A172 (cell line): ENCODE data around the gene SNX13. TPM values are rescaled to one million over a fixed set of nuclear protein-coding genes. Genes with fewer than 3 reads are reported as not detected.

Experiments used
- DNase-seq: peaks from one replicate; pipeline ENCODE4 v3.0.0-alpha.2; 2015; ENCODE audit warnings: low spot score
- total RNA-seq: library from RNA; depleted of rRNA; stranded (reverse); fragments of >200 nt; shearing (Covaris generic); gene quantifications from 2 replicates; pipeline ENCODE4 v1.2.3, GENCODE V29; 2014; rRNA removed

The SNX13 gene
- total RNA-seq, 1 experiment from 2014 or later: 50.4 TPM

DNA sequence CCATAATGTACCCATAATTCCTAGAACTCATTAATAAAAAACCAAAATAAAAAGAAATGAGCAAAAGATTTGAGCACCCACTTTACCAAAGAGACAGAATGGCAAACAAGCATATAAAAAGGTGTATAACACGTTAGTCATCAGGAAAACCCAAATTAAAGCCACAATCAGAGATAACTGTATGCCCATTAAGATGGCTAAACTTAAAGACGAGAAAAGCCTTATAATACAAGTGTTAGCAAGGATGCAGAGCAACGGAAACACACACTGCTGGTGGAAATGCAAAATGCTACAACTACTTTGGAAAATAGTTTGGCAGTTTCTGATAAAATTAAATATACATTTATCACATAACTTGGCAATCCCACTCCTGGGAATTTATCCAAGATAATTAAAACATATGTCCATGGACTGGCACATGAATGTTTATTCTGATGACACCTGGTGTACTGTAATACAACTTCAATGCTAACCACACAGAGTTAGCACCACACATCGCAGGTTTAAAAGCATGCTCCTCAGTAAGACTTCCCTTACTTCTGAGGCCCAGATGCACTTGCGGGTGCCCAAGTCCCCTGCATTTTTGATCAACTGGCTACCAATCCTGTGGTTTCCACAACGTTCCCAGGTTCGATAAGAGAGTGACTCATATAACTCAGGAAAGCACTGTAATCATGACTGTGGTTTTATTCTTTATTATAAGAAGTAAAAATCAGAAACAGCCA is 158.6 kb downstream of the SNX13 start:
- peak; percentile 87 for DNase-seq

DNA sequence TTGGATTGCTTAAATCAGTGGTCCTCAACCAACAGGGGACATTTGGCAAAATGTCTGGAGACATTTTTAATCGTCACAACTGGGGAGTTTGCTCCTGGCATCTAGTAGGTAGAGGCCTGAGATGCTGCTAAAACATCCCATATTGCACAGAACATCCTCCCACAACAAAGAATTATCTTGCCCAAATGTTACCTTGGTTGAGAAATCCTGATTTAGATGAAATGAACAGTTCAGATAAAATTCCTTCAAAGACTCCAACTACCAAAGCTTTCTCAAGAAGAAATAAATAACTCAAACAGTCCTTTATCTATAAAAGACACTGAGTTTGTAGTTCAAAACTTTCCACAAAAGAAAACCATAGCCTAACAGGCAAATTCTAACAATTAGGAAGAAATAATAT is 160.9 kb downstream of the SNX13 start:
- no peak for DNase-seq

- DNase-seq: no peak
Observed at GRCh38 chr7:17774716-17775288, 165.5 kb downstream of the SNX13 start.

- peak; percentile 66 for DNase-seq
Observed at GRCh38 chr7:17774248-17774647, 166.0 kb downstream of the SNX13 start.

- peak; percentile 53 for DNase-seq
Observed at GRCh38 chr7:17773289-17773626, 167.0 kb downstream of the SNX13 start.

DNA sequence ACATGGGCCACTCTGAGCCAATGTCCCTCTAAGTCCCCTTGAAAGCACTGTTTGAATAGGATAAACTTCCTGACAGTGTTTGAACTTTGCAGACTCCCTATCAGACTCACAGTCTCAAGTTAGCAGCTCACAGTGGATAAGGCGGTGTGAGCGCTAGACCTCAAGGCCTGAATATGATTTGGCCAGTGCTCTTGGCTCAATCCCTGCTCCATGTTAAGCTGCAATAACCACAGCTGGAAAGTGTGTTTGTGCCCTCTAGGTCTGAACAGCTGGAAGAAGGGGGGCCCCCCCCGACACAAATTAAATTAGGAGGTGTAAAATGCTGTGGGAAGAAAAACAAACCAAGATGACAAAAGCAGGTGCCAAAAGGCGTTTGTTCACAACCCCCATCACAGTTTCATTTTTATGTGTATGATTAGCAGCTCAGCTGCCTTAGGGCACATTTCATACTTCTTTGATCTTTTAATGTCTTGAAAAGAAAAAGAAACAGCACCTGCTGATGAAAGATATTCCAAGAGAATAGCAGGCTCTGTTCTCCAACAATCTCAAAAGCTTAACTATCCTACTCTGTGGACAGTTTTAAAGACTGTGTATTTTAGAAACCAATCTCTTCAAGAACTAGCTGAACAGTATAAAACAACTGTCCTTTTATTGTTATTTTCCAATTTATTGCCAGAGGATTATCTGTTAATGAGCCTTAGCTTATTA is 167.6 kb downstream of the SNX13 start:
- DNase-seq: no peak

DNA sequence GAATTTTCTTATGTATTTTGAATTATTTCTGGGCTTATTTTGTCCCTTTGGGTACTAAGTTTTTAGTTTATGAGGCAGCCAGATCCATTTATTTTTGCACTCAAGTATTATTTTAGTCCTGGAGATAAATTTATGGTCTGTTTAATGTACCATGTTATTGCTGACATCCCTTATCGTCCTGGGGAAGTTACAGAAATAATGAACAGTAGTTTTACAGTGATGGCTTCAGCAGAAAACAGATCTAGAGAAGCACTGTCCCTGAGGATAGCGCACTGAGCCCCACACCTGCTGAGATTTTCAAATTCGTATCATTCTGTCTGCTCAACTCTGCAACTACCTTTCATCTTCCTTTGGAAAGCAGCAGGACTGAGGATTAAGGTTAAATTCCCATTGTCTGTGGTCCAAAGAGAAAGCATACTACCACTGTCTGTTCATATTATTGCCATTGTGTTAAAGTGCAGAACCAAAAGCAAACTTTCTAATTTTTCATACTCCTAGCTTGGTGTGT is 168.3 kb downstream of the SNX13 start:
- DNase-seq: no peak

DNA sequence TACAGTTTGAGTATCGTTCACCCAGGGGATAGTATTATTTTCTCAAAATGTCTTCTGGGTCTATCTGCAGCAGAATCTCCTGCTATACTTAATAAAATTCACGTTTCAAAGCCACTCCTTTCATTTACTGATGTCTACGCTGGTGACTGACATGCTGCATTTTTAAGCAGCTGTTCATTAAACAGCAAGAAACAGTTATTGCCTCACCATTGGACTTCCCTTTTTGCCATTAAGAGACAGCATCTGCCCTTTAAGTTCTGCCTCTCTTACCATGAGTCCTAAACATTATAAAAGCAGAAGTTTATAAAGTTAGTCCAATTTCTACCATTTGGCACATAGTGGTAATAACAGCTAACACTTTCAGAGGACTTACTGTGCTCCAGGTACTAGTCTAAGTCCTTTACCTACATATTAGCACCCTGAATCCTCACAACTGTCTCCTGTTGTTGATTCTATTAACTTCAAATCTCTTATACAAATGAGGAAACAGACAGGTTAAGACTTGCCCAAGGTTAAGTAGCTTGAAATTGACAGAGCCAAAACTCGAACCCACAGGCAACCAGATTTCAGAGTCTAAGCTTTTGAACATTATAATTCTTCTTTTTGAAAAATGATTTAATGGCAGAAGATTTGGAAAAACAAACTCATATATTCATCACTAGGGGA is 169.5 kb downstream of the SNX13 start:
- DNase-seq: no peak

GRCh38 chr7:17769918-17770317 is 170.4 kb downstream of the SNX13 start:
- peak; percentile 71 for DNase-seq

DNA sequence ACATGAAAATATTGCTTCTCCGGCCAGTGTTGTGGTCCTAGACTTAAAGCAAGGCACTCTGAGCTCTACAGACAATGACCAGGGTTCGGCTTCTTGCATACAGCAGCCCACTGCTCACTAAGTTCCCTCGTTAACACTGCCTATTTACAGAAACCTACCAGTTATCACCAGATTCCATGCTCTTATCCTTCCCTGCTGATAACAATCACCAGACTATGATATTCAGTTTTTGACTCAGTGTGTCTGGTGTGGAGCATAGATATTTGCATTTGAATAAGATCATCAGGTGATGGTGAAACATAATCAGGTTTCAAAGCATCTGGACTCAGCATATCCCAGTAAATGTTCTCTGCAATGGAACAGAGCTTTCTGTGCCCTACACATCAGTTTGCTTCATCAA is 182.3 kb downstream of the SNX13 start:
- DNase-seq: no peak

DNA sequence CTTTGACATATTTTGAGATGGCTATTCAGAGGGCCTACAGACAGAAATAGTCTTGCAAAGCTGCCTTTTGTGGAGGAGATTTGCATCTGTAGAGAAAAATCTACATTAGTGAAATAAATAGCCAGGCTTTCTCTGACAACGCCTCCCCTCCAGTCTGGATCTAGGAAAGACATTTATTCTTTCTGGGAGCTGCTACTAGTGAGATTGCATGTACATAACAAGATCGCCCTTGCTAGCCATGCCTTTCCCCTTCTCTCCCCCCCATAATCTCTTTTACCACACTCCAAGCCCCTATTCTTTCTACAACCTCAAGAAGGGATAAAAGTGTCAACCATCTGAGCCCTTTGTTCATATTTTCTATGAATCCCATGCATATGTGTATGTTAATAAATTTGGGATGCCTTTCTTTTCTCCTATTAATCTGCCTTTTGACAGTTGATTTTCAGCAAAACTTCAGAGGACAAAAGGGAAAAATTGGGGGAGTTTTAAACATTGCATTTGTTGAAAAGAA is 194.2 kb downstream of the SNX13 start:
- DNase-seq: no peak

GRCh38 chr7:17745610-17746009 is 194.7 kb downstream of the SNX13 start:
- DNase-seq: no peak

GRCh38 chr7:17743316-17743715 is 197.0 kb downstream of the SNX13 start:
- no peak for DNase-seq

GRCh38 chr7:17741426-17741825 is 198.9 kb downstream of the SNX13 start:
- DNase-seq: no peak

Other genes with a start within 250 kb of the SNX13 start
- gene PRPS1L1, start 87.4 kb upstream of the SNX13 start, total RNA-seq: not detected in 2 replicates